ENCODE measurements around the gene SLC10A1. TPM values are rescaled to one million over a fixed set of nuclear protein-coding genes. Genes with fewer than 3 reads are reported as not detected.

The SLC10A1 gene
- total and polyA plus RNA-seq, 2 of the 4 experiments (the other 2 are of a cell fraction) = 0.03 TPM; not detected in 1

DNA sequence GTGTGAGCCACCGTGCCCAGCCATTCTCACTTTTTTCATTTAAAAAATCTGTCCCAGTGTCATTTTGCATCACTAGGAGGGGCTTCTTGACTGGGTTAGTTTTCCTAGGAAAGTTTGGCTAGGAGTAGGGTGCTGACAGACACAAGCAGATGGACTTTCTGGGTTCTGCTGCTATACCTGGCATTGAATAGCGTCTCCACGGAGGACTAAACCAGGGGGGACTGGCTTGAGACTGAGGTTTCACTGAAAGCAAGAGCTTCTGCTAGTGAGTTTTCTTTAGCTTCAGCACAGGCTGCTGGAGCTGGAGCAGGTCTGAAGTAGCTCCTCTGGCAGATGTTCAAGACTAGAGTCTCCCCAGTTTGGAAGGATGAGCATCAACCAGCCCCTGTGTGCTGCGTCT, 1.4 kb downstream of the SLC10A1 start:
- no peak overlapping the region for H2BK20ac ChIP-seq (ENCODE audit: low read depth, low read length)
- no peak overlapping the region for H3K23ac ChIP-seq (ENCODE audit: low read depth, low read length)
- no peak overlapping the region for H2BK15ac ChIP-seq (ENCODE audit: low read depth, low read length)
- in situ Hi-C loops (cut with MboI; ENCODE audit: low sequenced_read_pairs) = no loop called here
- no peak overlapping the region for H2AK9ac ChIP-seq (replicated peaks; ENCODE audit: low read depth, low read length, poor library complexity)
- BruUV-seq (replicated peaks) = no TSS peak
- H2AK5ac ChIP-seq (ENCODE audit: low read depth, low read length) = no peak overlapping the region
- H4K8ac ChIP-seq (ENCODE audit: low read depth in 2 of 2, low read length in 2 of 2) = no peak overlapping the region
- no peak overlapping the region for H3K9ac ChIP-seq (ENCODE audit: low read depth, low read length)
- WGBS, 2 experiments (ENCODE audit: extremely low coverage in 2 of 2, insufficient read length in 1 of 2) = no CpG with 5 or more reads among the region's 4 CpGs
- CTCF ChIA-PET = no interaction called here
- no peak overlapping the region for H3K4me3 ChIP-seq (ENCODE audit: insufficient read depth, low read depth, low read length)
- POLR2A ChIA-PET (ENCODE audit: unreplicated experiment) = no interaction called here
- dilution Hi-C loops (cut with HindIII; ENCODE audit: low sequenced_read_pairs, unreplicated experiment) = no loop called here
- DNase-seq (no peak), ATAC-seq (ENCODE audit: low read depth) (no peak)
- no peak overlapping the region for H2BK5ac ChIP-seq (ENCODE audit: low read depth, low read length, poor library complexity, severe bottlenecking)
- H3K27ac ChIP-seq (ENCODE audit: insufficient read depth, low read length) = no peak overlapping the region
- no peaks in the 10 kb centered on the region for H3K4me1 ChIP-seq (ENCODE audit: control insufficient read depth, insufficient read depth, low read length)
- no peak overlapping the region for H3K4ac ChIP-seq (ENCODE audit: low read depth, low read length)
- H4K91ac ChIP-seq (ENCODE audit: insufficient read depth, low read depth, low read length) = no peak overlapping the region
- H2AFZ ChIP-seq (replicated peaks; ENCODE audit: low read length, poor library complexity) = no peak overlapping the region
- TF ChIP-seq MAZ (IDR thresholded peaks at IDR 0.05; ENCODE audit: borderline replicate concordance, low read depth, low read length) (no peak), BHLHE40 (IDR thresholded peaks at IDR 0.05; ENCODE audit: low read depth, low read length) (no peak), POLR2A (IDR thresholded peaks at IDR 0.05; ENCODE audit: low read depth, low read length) (no peak), MAFK (IDR thresholded peaks at IDR 0.05; ENCODE audit: low read depth, low read length) (no peak), MXI1 (IDR thresholded peaks at IDR 0.05; ENCODE audit: borderline replicate concordance, low read depth, low read length) (no peak)
- TF ChIP-seq, protein P1, sequence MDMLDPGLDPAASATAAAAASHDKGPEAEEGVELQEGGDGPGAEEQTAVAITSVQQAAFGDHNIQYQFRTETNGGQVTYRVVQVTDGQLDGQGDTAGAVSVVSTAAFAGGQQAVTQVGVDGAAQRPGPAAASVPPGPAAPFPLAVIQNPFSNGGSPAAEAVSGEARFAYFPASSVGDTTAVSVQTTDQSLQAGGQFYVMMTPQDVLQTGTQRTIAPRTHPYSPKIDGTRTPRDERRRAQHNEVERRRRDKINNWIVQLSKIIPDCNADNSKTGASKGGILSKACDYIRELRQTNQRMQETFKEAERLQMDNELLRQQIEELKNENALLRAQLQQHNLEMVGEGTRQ (IDR thresholded peaks at IDR 0.05; ENCODE audit: low read depth, low read length) = no peak
- TF ChIP-seq, protein P2, sequence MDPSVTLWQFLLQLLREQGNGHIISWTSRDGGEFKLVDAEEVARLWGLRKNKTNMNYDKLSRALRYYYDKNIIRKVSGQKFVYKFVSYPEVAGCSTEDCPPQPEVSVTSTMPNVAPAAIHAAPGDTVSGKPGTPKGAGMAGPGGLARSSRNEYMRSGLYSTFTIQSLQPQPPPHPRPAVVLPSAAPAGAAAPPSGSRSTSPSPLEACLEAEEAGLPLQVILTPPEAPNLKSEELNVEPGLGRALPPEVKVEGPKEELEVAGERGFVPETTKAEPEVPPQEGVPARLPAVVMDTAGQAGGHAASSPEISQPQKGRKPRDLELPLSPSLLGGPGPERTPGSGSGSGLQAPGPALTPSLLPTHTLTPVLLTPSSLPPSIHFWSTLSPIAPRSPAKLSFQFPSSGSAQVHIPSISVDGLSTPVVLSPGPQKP (IDR thresholded peaks at IDR 0.05; ENCODE audit: borderline replicate concordance, low read depth, low read length) = no peak
- H3K36me3 ChIP-seq (ENCODE audit: control insufficient read depth, insufficient read depth, low read length) = no peaks in the 10 kb centered on the region
- H3K9me1 ChIP-seq (ENCODE audit: insufficient read depth, low read length) = 0 out of 2 replicates have a peak, but pooled peaks cover 2% of the 10 kb centered on the region
- no peak overlapping the region for H3K56ac ChIP-seq (ENCODE audit: extremely low read depth, insufficient read depth, low read length)
- H3K9me3 ChIP-seq (ENCODE audit: control insufficient read depth, insufficient read depth, low read length) = no peaks in the 10 kb centered on the region
- no peak overlapping the region for H2BK120ac ChIP-seq (ENCODE audit: low read depth, low read length)
- H4K20me1 ChIP-seq (ENCODE audit: insufficient read depth, low read length) = no peaks in the 10 kb centered on the region; the same call in 1 of the 2 replicates
- no peak overlapping the region for H3K18ac ChIP-seq (ENCODE audit: low read depth, low read length)
- no peak overlapping the region for H3K4me2 ChIP-seq (ENCODE audit: low read depth, low read length)
- peaks cover 5% of the 10 kb centered on the region for H3K27me3 ChIP-seq (ENCODE audit: control insufficient read depth, insufficient read depth, low read length)
- H3K79me1 ChIP-seq (ENCODE audit: low read depth in 1 of 2, low read length in 2 of 2) = no peaks in the 10 kb centered on the region
- H4K5ac ChIP-seq (ENCODE audit: low read depth, low read length) = no peak overlapping the region
- no peak overlapping the region for H3K14ac ChIP-seq (replicated peaks; ENCODE audit: low read depth, low read length)
- intact Hi-C loops (cut with micrococcal nuclease) = no loop called here
